ENCODE data around the gene CYB5RL. TPM values are rescaled to one million over a fixed set of nuclear protein-coding genes. Genes with fewer than 3 reads are reported as not detected.

Gene CYB5RL
- total and polyA plus RNA-seq, 7 donors: 0.89 to 6.4 (median 3.2) TPM

DNA sequence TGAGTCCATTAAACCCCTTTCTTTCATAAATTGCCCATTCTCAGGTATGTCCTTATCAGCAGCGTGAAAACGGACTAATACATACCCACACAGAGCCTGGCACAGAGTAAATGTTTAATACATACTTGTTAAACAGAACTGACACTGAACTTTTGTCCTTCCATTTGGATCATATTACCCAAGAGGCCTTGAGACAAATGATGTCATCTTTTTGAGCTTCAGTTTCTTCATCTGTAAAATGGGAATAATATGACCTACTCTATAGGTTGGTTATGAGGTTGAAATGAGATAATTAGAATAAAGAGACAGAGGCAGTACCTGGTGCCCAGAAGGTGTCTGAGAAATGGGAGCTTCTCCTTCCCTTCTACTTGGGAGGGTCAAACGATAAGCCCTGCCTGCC, 13.8 kb downstream of the CYB5RL start:
- H3K4me3 ChIP-seq: no peak overlapping the region
- intact Hi-C loops (cut with DNase I): no loop called here
- H3K27ac ChIP-seq: no peak overlapping the region
- no peaks in the 10 kb centered on the region for H3K4me1 ChIP-seq
- DNase-seq: no peak
- H3K27me3 ChIP-seq (ENCODE audit: insufficient read depth in 3 of 3, low read length in 2 of 3): no peaks in the 10 kb centered on the region
- H3K9me3 ChIP-seq: no peaks in the 10 kb centered on the region
- peaks cover 0 to 46% of the 10 kb centered on the region in 2 donors for H3K36me3 ChIP-seq (ENCODE audit: insufficient read depth in 1 of 2, low read depth in 1 of 2)
- no peak for ATAC-seq
- TF ChIP-seq, protein P1, sequence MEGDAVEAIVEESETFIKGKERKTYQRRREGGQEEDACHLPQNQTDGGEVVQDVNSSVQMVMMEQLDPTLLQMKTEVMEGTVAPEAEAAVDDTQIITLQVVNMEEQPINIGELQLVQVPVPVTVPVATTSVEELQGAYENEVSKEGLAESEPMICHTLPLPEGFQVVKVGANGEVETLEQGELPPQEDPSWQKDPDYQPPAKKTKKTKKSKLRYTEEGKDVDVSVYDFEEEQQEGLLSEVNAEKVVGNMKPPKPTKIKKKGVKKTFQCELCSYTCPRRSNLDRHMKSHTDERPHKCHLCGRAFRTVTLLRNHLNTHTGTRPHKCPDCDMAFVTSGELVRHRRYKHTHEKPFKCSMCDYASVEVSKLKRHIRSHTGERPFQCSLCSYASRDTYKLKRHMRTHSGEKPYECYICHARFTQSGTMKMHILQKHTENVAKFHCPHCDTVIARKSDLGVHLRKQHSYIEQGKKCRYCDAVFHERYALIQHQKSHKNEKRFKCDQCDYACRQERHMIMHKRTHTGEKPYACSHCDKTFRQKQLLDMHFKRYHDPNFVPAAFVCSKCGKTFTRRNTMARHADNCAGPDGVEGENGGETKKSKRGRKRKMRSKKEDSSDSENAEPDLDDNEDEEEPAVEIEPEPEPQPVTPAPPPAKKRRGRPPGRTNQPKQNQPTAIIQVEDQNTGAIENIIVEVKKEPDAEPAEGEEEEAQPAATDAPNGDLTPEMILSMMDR (IDR thresholded peaks at IDR 0.05): no peak
- WGBS, 3 donors: 96 to 100% (median 96%) methylated on average over 3 of the region's 3 CpGs

DNA sequence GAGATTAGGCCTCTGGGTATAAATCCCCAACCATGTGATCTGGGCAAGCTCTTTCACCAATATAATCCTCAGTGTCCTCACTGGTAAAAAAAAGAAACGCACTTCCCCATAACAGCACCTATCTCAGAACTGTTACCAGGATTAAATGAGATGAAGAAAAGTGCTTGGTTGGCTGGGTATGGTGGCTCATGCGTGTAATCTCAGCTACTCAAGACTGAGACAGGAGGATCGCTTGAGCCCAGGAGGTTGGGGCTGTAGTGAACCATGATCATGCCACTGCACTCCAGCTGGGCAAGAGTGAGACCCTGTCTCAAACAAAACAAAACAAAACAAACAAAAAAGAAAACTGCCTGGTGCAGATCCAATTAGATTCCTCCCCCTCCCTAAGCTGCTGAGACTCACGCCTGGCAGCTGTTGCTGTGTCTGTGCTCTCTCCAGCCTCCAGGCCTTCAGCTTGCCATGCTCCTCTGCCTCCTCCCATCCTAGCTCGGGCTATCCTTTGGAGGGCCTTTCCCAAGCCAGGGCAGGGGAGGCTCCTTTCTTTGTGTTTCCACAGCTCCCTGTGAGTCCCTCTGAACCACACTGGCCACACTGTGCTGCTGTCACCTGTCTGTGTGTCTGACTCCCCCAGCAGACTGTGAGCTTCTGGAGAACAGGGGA, 19.0 kb downstream of the CYB5RL start:
- TF ChIP-seq, protein P1 (IDR thresholded peaks at IDR 0.05): no peak
- peaks cover 0 to 17% of the 10 kb centered on the region in 2 donors for H3K36me3 ChIP-seq (ENCODE audit: insufficient read depth in 1 of 2, low read depth in 1 of 2)
- no peak overlapping the region for H3K4me3 ChIP-seq
- no peaks in the 10 kb centered on the region for H3K27me3 ChIP-seq (ENCODE audit: insufficient read depth in 3 of 3, low read length in 2 of 3)
- no peaks in the 10 kb centered on the region for H3K4me1 ChIP-seq
- ATAC-seq: no peak
- H3K27ac ChIP-seq: no peak overlapping the region
- WGBS, 3 donors: 87 to 90% (median 88%) methylated on average over 5 of the region's 5 CpGs
- no peaks in the 10 kb centered on the region for H3K9me3 ChIP-seq
- DNase-seq: no peak
- intact Hi-C loops (cut with DNase I): no loop called here

DNA sequence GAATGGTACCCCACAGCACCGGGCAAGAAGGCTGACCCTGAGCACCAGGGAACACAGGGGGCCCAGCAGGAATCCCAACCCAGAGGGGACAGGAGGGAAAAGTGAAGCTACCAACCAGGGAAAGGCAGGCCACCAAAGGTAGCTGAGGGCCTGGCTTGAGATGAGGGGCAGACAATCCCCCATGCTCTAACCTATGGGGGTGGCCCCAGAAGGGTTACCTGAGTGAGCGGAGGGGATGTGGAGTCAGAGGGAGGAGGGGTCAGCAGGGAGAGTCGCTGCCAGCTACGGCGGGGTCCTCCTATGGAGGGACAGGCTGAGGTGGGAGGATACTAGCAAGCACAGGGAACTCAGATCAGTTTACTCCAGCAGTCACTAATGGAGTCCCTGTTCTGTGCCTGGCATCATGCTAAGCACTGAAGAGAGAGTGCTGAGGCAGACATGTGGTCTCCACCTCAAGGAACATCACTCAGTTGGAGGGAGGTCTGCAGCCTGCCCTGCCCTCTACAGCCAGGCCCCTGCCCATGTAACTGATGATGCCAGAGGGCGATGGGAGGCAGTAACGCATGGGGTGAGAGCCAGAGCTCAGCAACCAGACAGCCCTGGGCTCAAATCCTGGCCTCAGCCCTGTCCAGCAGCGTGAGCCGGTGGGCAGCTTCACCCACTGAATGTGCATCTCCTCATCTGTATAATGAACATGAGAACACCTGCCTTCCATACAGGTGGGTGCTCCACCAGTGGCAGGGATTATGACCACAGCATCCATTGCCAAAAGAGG, 21.3 kb downstream of the CYB5RL start:
- Histone ChIP-seq H3K4me1 (no peaks in the 10 kb centered on the region), H3K27ac (no peak overlapping the region), H3K9me3 (no peaks in the 10 kb centered on the region), H3K27me3 (ENCODE audit: insufficient read depth in 3 of 3, low read length in 2 of 3) (no peaks in the 10 kb centered on the region), H3K4me3 (no peak overlapping the region), H3K36me3 (ENCODE audit: insufficient read depth in 1 of 2, low read depth in 1 of 2) (peaks cover 0 to 16% of the 10 kb centered on the region in 2 donors)
- WGBS, 3 donors: 80 to 85% (median 84%) methylated on average over 9 of the region's 9 CpGs
- TF ChIP-seq, protein P1 (IDR thresholded peaks at IDR 0.05): no peak
- intact Hi-C loops (cut with DNase I): no loop called here
- no peak for DNase-seq
- no peak for ATAC-seq

DNA sequence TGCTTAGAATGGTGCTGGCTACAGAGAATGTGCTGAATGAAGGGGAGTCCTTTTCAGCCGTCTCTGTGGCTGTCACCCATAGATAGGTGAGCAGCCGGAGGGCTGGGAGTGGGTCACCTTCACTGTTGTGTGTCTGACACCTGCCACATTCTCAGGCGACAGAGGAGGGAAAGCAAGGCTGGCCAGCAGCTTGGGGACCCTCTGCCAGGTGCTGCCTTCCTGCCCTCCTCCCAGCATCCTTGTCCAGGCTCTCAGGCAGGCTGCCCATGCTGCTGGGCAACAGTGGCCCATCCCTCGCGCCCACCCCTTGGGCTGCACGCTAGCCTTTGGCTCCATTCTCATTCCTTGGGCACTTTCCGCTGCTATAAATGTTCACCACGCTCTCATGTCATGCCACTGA, 22.1 kb downstream of the CYB5RL start:
- TF ChIP-seq, protein P1 (IDR thresholded peaks at IDR 0.05): no peak
- no peaks in the 10 kb centered on the region for H3K9me3 ChIP-seq
- DNase-seq (no peak), ATAC-seq (no peak)
- no peaks in the 10 kb centered on the region for H3K4me1 ChIP-seq
- H3K27ac ChIP-seq: no peak overlapping the region
- peaks cover 0 to 16% of the 10 kb centered on the region in 2 donors for H3K36me3 ChIP-seq (ENCODE audit: insufficient read depth in 1 of 2, low read depth in 1 of 2)
- 90 to 94% (median 90%) methylated on average over 8 of the region's 8 CpGs for WGBS, 3 donors
- H3K4me3 ChIP-seq: no peak overlapping the region
- intact Hi-C loops (cut with DNase I): no loop called here
- H3K27me3 ChIP-seq (ENCODE audit: insufficient read depth in 3 of 3, low read length in 2 of 3): no peaks in the 10 kb centered on the region
